Posterior vena cava (tissue), 2 donors: ENCODE measurements around the gene CENPA. TPM values are rescaled to one million over a fixed set of nuclear protein-coding genes. Genes with fewer than 3 reads are reported as not detected.
"Not testable (repeated sequence)": the region's sequence is repeated elsewhere in the genome, so short reads cannot be mapped to it uniquely, and the experiment has no call there.

Source experiments
- DNase-seq: peaks from one replicate; pipeline ENCODE4 v3.0.0-alpha.2; 2020; ENCODE audit warnings: low spot score
- intact Hi-C, 2 donors: fragments of 100-400 bp; cut with DNase I; formaldehyde crosslinking; loops; one replicate each; pipeline versions ENCODE4 v1.14.1 to v1.14.2; 2022 to 2023
- long read RNA-seq, 2 donors: library from polyadenylated mRNA; unstranded; transcript quantifications; one replicate each; pipeline ENCODE4 v2.0.0, GENCODE V29; 2020 to 2021
- total RNA-seq, 2 donors: library from RNA; stranded (reverse); fragmentation: NEBNext Ultra II Directional; extraction: Animal tissue kit (Norgen Biotek cat#: 25700); gene quantifications; one replicate each; pipeline ENCODE4 v1.2.1, GENCODE V29; 2021
- donor health status: DM: yes; HTN: yes; CAD: no.
- donor health status: DM: yes; HTN: yes; CAD: no.

The CENPA gene
- total RNA-seq = 1 to 10 TPM in 1 of 2 donors, not detected in 1; 1.2 TPM
- long read RNA-seq, donor 1, partial matches to known transcripts = 0 of 3 reads
- long read RNA-seq, donor 1, other reads (novel, unspliced or antisense) = 3 of 3 reads
- long read RNA-seq, donor 2, partial matches to known transcripts = 0 of 6 reads
- long read RNA-seq, donor 2, other reads (novel, unspliced or antisense) = 6 of 6 reads

- intact Hi-C loops = no loop called here
- DNase-seq = peak; percentile 99
Measured at GRCh38 chr2:26785431-26786206, at the start of gene CENPA. Gene CENPA, plus strand, starts transcription at chr2:26786056. Its CDS starts 141 bp downstream, at chr2:26786197.

- DNase-seq = no peak
- intact Hi-C loops = no loop called here
Measured at GRCh38 chr2:26737221-26737620, 48.6 kb upstream of the CENPA start.

GRCh38 chr2:26738481-26738880 lies 47.4 kb upstream of the CENPA start:
- intact Hi-C loops = no loop called here
- DNase-seq = no peak

GRCh38 chr2:26739514-26739913 lies 46.3 kb upstream of the CENPA start:
- no peak for DNase-seq
- intact Hi-C loops = no loop called here

GRCh38 chr2:26740346-26740745 lies 45.5 kb upstream of the CENPA start:
- intact Hi-C loops = no loop called here

GRCh38 chr2:26740890-26741302 lies 45.0 kb upstream of the CENPA start:
- DNase-seq = no peak
- intact Hi-C loops = no loop called here

More at GRCh38 chr2:26740346-26740745, 45.5 kb upstream of the CENPA start:
- no peak for DNase-seq

GRCh38 chr2:26742048-26742770 lies 43.6 kb upstream of the CENPA start:
- intact Hi-C loops = no loop called here
- no peak for DNase-seq

- intact Hi-C loops = no loop called here
- no peak for DNase-seq
Measured at GRCh38 chr2:26743852-26744251, 42.0 kb upstream of the CENPA start.

GRCh38 chr2:26744953-26745352 lies 40.9 kb upstream of the CENPA start:
- intact Hi-C loops = no loop called here
- no peak for DNase-seq

- DNase-seq = peak; percentile 95
Measured at GRCh38 chr2:26745609-26746327, 40.1 kb upstream of the CENPA start.

GRCh38 chr2:26746934-26747333 lies 38.9 kb upstream of the CENPA start:
- no peak for DNase-seq
- intact Hi-C loops = loop anchor here (2.0 kb wide), 2 partner anchors 140 to 142 kb away; no protein-coding TSS in a partner anchor

More at GRCh38 chr2:26745609-26746327, 40.1 kb upstream of the CENPA start:
- intact Hi-C loops = loop anchor here (2.0 kb wide), 2 partner anchors 139 to 141 kb away; no protein-coding TSS in a partner anchor

- DNase-seq, intact Hi-C loops: not testable (repeated sequence)
Measured at GRCh38 chr2:26749787-26750420, 36.0 kb upstream of the CENPA start.

- intact Hi-C loops, DNase-seq: not testable (repeated sequence)
Measured at GRCh38 chr2:26750467-26750866, 35.4 kb upstream of the CENPA start.

GRCh38 chr2:26752656-26753055 lies 33.2 kb upstream of the CENPA start:
- no peak for DNase-seq
- intact Hi-C loops = no loop called here

- DNase-seq = no peak
- intact Hi-C loops = no loop called here
Measured at GRCh38 chr2:26754539-26754938, 31.3 kb upstream of the CENPA start.

- intact Hi-C loops = no loop called here
- no peak for DNase-seq
Measured at GRCh38 chr2:26754972-26755670, 30.7 kb upstream of the CENPA start.

GRCh38 chr2:26756337-26756736 lies 29.5 kb upstream of the CENPA start:
- intact Hi-C loops = no loop called here
- DNase-seq = no peak
